HG02973 (cell line): ENCODE data around the gene ABHD18.
A peak's percentile ranks its signal among the peaks of the same experiment; 100 is the strongest.
"Not testable (repeated sequence)": the region's sequence is repeated elsewhere in the genome, so short reads cannot be mapped to it uniquely, and the experiment has no call there.

Experiments used
- ATAC-seq: cut with Tn5 transposase; IDR thresholded peaks from one replicate; pipeline ENCODE4 v1.9.1; 2021; ENCODE audit warnings: moderate library complexity; ENCODE audit not compliant: unreplicated experiment

Gene ABHD18

DNA sequence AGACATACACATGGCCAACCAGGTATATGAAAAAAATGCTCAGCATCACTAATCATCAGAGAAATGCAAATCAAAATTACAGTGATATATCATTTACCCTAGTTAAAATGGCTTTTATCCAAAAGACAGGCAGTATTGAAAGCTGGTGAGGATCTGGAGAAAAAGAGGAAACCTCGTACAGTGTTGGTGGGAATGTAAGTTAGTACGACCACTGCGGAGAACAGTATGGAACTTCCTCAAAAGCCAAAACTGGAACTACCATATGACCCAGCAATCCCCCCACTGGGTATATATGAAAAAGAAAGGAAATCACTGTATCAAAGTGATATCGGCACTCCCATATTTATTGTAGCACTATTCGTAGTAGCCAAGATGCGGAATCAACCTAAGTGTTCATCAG lies 23.4 kb downstream of the ABHD18 start:
- ATAC-seq = no peak

- no peak for ATAC-seq
These were observed 27.9 kb downstream of the ABHD18 start for GRCh38 chr4:127993151-127993550.

DNA sequence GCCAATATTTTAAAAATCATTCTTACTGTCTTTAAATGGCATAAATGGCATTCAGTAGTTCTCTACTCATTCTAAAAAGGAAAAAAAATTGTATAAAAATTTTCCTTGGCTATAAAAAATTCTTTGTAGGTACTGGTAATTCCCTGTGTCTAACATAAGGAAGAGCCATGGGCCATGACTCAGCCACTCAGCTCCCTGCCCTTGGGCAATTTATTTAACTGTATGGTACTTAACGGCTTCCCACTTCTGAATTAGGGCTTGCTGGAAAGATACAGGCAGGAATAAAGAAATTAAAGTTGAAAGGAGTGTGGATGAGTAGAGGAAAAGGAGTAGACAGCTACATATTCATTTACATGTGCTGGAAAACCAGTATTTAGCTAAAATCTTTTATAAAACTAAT lies 30.6 kb downstream of the ABHD18 start:
- ATAC-seq = no peak

DNA sequence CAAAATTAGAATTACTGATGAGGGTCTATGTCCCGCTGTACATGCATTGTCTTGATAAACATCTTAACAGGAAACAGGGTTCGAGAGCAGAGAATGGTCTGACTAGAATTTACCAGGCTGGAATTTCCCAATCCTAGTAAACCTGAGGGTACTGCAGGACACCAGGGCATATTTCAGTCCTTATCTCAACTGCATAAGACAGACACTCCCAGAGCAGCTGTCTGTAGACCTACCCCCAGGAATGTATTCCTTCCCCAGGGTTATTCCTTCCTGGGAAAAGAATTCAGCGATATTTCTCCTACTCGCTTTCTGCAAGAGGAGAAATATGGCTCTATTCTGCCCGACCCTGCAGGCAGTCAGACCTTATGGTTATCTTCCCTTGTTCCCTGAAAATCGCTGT lies 31.3 kb downstream of the ABHD18 start:
- not testable (repeated sequence) for ATAC-seq

DNA sequence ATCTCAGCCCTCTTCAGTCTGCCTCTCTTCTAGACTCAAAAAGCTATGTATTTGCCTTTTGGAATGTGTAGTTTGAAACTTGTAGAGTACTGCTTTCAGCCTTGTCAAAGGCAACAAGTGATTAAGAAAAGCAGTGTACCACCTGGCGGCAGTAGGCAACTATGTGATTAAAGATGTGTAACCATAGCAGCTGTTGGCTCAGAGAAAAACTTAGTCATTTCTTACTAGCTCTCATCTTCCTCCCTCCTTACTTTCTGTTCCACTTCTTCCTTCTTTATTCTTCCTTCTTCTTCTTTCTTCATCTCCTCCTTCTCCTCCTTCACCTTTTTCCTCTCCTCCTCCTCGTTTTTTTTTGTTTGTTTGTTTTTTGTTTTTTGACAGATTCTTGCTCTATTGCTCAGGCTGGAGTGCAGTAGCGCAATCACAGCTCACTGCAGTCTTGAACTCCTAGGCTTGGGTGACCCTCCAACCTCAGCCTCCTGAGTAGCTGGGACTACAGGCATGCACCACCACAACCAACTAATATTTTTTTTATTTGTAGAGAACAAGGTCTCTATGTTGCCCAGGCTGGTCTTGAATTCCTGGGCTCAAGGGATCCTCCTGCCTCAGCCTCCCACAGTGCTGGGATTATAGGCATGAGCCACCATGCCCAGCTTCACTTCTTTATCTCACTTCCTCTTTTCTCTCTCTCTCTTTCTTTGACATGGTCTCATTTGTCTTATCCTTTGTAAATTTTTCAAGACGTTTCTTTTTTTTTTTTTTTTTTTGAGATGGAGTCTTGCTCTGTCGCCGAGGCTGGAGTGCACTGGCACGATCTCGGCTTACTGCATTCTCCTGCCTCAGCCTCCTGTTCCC lies 32.6 kb downstream of the ABHD18 start:
- peak; percentile 99 for ATAC-seq

DNA sequence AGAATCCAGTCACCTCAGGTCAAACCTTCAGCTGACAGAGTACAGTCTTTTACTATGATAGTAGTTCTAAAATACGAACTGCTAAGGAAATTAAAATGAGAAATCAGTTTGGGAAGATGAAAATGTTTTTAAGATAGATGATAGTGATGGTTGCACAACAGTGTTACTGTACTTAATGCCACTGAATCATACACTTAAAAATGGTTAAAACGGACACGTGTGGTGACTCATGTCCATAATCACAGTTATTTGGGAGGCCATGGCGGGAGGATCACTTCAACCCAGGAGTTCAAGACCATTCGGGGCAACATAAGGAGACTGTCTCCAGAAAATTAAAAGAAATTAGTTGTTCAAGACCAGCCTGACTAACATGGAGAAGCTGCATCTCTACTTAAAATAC lies 41.4 kb downstream of the ABHD18 start:
- no peak for ATAC-seq

GRCh38 chr4:128009428-128009827 lies 44.2 kb downstream of the ABHD18 start:
- ATAC-seq = no peak

- no peak for ATAC-seq
These were observed 60.1 kb downstream of the ABHD18 start for GRCh38 chr4:128025319-128025718.

DNA sequence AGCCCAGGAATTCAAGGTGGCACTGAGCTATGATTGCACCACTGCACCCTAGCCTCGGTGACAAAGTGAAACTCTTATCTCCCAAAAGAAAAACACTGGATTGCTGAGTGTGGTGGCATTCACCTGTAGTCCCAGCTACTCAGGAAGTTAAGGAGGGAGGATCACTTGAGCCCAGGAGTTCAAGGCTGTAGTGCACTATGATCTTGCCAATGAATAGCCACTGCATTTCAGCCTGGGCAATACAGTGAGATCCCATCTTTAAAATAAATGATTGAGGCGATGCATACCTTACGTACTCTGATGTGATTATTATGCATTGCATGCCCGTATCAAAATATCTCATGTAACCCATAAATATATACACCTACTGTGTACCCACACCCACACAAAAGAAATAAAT lies 64.7 kb downstream of the ABHD18 start:
- no peak for ATAC-seq

DNA sequence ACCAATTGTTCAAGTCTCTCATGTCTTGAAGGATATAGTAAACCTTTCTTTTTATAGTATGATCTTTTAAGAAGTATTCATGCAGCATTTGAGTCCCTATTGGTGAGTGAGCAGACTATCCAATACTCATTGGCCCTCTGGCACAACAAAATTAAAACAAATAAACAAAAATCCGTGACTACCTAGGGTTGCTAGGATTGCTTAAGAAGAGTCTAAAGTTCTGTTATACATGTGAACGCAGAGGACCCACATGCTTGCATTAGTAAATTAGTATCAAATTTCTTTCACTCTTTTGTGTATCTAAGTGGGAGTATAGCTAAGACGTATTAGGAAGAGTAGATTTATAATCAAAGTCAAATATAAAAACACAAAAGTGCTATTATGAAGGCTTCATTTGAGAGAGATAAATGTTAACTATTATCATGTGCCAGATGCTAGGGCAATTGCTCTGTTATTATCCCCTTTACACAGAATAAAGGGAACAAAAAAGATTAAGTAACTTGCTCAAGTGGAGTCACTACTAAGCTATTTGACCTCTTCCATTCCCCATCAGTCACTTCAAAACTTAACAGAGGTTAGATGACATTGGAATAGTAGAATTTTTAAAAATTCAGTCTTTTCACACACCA lies 66.7 kb downstream of the ABHD18 start:
- no peak for ATAC-seq

DNA sequence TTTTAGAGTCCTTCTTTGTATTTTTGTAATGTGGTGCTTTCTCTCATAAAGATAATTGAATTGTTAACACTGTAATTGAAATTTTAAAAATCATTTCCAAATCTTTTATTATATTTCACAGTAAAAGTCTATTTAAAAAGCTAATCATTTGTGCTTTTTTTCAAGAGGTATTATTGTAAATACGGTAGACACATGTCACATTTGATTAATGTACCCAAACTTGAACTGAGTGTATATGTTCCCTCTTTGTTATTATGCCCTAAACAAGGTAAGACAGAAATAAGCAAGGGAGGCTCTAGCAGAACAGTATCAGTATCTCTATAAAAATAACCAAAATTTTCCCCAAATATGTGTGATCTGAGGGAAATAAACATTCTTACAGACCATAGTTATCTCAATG lies 74.4 kb downstream of the ABHD18 start:
- ATAC-seq = no peak

- not testable (repeated sequence) for ATAC-seq
These were observed 81.8 kb downstream of the ABHD18 start for GRCh38 chr4:128047019-128047418.

DNA sequence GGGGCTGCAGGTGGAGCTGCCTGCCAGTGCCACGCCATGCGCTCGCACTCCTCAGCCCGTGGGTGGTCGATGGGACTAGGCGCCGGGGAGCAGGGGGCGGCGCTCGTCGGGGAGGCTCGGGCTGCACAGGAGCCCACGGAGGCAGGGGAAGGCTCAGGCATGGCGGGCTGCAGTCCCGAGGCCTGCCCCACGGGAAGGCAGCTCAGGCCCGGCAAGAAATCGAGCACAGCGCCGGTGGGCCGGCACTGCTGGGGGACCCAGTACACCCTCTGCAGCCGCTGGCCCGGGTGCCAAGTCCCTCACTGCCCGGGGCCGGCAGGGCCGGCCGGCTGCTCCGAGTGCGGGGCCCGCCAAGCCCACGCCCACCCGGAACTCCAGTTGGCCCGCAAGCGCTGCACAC lies 82.3 kb downstream of the ABHD18 start:
- not testable (repeated sequence) for ATAC-seq

DNA sequence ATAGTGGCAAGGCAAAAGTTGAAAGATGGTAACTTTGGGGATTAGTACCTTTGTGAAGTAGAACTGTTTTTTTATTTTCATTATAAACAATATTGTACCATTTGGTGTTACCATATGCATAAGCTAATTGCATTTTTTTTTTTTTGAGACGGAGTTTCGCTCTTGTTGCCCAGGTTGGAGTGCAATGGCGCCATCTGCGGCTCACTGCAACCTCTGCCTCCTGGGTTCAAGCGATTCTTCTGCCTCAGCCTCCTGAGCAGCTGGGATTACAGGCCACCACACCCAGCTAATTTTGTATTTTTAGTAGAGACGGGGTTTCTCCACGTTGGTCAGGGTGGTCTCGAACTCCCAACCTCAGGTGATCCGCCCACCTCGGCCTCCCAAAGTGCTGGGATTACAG lies 86.0 kb downstream of the ABHD18 start:
- not testable (repeated sequence) for ATAC-seq

DNA sequence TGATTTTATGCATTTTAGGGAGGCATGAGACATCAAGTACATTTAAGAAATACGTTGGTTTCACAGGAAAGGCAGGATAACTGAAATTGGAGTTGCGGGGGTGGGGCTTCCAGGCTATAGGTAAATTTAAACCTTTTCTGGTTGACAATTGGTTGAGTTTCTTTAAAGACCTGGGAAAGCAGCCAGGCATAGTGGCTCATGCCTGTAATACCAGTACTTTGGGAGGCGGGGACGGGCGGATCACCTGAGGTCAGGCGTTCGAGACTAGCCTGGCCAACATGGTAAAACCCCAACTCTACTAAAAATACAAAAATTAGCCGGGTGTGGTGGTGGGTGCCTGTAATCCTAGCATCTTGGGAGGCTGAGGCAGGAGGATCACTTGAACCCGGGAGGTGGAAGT lies 89.7 kb downstream of the ABHD18 start:
- ATAC-seq = not testable (repeated sequence)

GRCh38 chr4:128055441-128056206 lies 90.4 kb downstream of the ABHD18 start:
- ATAC-seq = not testable (repeated sequence)

- ATAC-seq = no peak
These were observed 91.2 kb downstream of the ABHD18 start for GRCh38 chr4:128056396-128056795.

- no peak for ATAC-seq
These were observed 95.0 kb downstream of the ABHD18 start for GRCh38 chr4:128060121-128060698.

- peak; percentile 90 for ATAC-seq
These were observed 95.7 kb downstream of the ABHD18 start, which contains the start of gene LARP1B for GRCh38 chr4:128060699-128061565. TSS of gene LARP1B (plus strand) at chr4:128061312. CDS start at chr4:128074952, 13,640 bp downstream.
